ENCODE results near the gene C11orf71.

C11orf71 gene

DNA sequence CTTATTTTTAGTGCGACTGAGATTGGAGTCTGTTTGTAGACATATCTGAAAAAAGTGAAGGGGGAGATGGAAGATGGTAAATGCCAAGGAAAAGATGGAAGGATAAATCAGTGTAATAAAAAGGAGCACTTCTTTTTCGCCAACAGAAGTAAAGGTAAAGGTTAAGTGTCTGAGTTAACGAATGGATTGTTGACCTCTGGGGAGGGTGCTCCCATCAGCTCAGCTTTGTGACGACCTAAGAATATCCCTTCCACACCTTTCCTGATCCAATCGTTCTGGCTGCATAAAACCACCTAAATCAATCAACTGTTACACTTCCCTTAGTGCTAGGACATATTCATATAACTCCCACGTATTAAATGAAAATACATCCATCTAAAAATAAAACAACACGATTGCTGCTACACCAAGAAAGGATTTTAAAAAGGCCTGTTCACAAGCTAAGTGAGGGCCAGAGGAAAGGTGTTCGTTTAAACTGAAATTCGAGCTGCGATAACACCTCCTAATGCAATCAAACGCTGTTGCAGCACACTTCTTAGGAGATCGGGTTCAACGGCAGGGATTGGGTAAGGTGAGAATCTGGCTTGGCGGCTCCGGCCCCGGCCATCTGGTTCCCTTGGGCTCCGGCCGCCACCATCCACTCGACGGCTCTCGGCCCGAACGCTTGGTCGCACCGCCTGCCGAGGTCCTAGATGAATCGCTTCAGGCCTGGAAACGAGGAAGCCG lies 658 bp downstream of the C11orf71 start:
- DNase-seq (ENCODE audit: low read depth): no peak

DNA sequence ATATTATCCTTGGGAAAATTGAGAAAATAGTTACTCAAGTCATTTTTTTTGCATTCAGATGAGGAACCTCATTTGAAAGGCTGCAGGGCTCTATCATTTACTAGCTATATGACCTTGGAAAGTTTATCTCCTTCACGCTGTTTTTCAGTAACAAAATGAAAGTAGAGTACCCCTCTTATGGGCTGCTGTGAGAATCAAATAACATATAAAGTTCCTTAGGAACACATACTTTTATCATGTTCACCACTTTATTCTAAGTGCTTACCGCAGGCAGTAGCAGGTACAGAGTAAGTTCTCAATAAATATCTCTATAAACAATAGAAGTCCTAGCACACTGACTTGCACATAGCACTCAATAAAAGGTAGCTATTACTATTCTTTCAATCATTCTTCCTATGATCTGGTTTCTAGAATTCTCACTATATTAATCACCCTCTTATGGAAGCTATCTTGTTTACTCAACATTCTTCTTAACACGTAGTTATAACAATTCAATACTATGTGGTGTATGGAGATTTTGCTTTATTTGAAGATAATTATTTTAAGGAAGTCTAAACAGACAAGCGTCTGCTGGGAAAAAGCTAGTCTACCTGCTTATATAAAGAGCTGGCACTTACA lies 1.9 kb downstream of the C11orf71 start:
- DNase-seq (ENCODE audit: low read depth): no peak

GRCh38 chr11:114397349-114397982 lies 2.8 kb downstream of the C11orf71 start:
- DNase-seq (ENCODE audit: low read depth): no peak

DNA sequence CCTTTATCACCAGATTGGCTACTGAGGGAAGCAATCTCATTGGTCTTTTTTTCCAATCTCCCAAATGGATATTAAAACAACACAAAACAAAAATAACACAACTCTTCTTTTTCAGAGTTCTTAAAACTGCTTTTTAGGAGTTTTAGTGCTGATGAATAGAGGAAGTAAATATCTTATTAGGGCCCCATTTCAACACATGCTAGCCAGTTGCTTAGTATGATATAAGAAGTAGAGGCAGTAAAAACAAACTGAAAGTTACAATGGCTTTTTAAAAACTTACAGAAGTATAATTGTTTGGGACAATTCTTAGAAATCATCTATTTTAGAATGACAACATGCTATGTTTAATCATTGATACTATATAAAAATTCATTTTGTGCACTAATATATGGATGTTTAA lies 3.4 kb downstream of the C11orf71 start:
- DNase-seq (ENCODE audit: low read depth): no peak

DNA sequence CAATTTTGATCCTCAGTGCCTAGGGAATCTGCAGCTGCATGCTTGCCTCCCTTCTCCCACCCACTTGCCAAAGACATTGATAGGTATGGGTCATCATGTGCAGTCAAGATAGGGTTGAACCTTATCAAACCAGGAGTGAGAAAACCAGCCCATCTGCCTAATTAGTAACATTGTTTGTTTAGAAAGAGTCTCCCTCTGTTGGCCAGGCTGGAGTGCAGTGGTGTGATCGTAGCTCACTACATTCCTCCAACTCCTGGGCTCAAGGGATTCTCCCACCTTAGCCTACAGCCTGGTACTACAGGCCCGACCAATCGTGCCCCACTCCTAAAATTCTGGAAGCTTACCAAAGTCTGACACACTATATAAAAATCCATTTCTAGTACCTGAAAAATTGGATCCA lies 4.6 kb downstream of the C11orf71 start:
- DNase-seq (ENCODE audit: low read depth): no peak

DNA sequence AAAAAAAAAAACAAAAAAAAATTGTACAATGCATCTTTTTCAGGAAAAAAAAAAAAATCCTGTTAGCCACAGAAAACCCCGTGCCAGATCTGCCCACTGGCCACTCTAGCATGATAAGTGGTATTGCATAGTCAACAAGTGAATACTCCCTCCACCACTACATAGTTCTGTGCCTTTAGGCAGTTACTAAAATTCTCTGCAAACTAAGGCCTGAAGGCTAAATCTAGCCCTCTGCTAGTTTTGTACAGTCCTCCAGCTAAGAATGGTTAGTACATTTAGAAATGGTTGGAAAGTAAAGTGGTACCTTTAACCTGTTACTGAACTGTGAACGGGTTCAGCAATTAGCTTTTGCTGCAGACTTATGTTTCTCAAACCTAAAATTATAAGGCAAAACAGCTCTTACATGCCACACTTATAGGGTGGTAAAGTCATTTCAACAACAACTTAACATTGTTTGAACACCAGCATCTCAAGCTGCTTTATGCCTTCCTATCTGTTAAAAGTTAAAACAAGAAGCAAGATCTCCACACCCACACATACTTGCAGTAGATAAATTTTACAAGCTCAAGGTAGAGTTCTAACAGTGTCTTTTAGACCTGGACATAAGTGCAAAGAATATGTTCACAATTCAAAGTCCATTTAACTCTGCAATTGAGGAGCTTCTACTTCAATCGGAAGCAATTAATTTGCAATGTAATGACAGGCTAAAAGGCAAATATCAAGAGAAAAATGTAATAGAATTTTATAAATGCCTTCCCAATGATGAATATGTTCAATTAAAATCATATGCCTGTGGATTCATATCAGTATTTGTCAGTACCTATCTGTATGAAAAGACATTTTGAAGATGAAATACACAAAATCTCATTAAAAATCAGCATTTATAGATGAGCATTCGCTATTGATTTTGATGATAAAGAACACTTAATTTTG lies 7.3 kb downstream of the C11orf71 start:
- no peak for DNase-seq (ENCODE audit: low read depth)

- no peak for DNase-seq (ENCODE audit: low read depth)
Observed at GRCh38 chr11:114386545-114386944, 13.8 kb downstream of the C11orf71 start.

DNA sequence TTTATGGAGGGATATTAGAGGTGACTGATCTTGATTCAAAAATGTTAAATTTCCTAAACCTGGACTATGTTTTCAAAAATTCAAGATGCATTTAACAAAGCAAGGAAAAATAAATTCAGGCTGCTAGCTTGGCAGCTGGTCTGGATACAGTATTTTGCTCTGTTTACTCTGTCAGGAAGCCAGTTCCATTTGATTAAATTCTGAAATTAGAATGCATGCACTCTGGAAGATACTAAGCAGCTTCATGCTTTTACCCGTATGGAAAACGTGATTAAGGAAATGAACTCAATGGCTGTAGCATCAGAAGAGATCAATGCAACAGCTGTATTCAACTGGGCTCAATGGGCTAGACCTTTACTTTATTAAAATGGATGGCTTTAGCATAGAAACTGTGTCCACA lies 14.2 kb downstream of the C11orf71 start:
- no peak for DNase-seq (ENCODE audit: low read depth)

DNA sequence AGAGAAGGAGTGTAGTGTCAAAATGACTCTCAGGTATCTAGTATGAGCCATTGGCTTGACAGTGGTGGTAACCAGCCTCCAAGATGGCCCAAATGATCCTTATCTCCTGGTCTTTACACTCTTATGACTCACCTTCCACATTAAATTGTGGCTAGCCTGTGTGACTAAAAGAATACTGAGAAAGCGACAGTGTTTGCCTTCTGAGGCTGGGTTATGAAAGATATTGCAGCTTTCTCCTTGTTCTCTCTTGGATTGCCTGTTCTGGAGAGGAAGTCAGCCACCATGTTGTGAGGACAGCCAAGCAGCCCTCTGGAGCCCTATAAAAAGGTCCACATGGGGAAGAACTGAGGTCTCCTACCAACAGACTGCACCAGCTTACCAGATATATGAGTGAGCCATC lies 15.8 kb downstream of the C11orf71 start:
- no peak for DNase-seq (ENCODE audit: low read depth)

DNA sequence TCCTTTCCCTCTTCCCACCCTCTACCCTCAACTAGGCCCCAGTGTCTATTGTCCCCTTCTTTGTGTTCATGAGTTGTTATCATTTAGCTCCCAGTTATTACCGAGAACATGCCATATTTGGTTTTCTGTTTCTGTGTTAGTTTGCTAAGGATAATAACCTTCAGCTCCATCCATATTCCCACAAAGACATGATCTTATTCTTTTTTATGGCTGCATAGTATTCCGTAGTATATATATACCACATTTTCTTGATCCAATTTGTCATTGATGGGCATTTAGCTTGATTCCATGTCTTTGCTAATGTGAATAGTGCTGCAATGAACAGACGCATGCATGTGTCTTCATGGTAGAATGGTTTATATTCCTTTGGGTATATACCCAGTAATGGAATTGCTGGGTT lies 17.8 kb downstream of the C11orf71 start:
- DNase-seq (ENCODE audit: low read depth): no peak

DNA sequence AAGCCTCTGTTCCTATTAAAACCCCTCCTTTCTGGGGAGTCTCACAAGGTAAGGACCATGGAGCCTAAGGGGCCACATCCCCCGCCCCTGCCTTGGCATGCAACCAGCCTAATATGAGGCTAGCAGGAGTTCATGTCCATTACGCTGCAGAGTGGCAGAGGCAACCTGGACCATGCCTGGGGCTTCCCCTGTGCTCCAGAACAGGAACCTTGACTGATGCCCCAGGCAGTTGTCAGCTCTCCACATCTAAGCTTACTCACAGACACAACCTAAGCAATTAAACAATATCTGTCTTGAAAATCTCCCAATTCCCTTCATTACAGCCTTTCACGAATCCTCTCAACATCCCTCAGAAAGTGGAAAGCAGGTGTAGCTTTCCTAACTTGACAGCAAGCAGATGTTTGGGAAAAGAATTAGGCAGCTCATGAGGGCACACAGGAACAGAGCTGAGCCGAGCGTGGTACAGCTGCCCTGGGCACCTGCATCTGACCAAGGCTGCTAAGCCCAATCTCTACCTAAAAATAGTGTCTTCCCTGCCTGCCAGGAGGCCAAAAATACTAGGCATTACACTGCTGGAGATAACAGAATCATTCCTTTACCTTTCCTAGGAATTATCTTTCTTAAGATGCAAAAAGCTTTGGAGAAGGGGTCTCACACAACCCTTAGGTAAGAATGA lies 20.8 kb downstream of the C11orf71 start:
- no peak for DNase-seq (ENCODE audit: low read depth)

- DNase-seq (ENCODE audit: low read depth): no peak
Observed at GRCh38 chr11:114377612-114378267, 22.6 kb downstream of the C11orf71 start.

GRCh38 chr11:114375052-114375451 lies 25.3 kb downstream of the C11orf71 start:
- DNase-seq (ENCODE audit: low read depth): no peak

GRCh38 chr11:114368918-114369680 lies 31.2 kb downstream of the C11orf71 start:
- DNase-seq (ENCODE audit: low read depth): no peak

DNA sequence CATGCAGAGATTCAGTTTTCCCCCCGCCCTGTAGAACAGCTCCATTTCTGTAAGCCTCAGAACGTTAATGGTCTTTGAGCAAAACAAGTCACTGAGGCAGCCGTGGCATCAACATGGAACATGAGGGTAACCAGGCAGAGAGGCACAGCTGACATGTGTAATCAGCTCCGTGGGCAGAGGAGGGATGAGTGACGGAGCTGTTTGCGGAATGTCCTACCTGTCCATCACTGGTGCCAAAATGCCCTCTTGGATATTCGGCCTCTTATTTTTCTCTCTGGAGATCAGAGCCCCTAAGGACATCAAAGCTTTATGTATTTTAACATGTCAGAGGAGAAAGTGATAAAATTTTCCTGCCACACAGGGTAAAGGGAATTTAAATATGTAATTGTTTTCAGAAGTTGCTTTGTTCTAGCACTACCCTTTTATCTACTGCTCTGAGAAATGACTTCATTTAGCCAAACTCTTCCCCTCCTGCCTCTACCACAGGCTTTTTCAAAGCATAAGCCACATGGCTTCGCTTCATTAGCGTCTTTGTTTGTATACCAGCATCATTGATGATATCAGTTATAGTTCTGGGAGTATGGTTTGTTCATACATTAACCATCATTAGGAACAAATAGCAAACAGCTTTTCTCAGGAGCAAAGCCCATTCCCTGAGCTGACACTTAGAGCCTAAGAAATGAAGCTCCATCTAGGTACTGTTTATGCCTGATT lies 32.9 kb downstream of the C11orf71 start:
- DNase-seq (ENCODE audit: low read depth): no peak

DNA sequence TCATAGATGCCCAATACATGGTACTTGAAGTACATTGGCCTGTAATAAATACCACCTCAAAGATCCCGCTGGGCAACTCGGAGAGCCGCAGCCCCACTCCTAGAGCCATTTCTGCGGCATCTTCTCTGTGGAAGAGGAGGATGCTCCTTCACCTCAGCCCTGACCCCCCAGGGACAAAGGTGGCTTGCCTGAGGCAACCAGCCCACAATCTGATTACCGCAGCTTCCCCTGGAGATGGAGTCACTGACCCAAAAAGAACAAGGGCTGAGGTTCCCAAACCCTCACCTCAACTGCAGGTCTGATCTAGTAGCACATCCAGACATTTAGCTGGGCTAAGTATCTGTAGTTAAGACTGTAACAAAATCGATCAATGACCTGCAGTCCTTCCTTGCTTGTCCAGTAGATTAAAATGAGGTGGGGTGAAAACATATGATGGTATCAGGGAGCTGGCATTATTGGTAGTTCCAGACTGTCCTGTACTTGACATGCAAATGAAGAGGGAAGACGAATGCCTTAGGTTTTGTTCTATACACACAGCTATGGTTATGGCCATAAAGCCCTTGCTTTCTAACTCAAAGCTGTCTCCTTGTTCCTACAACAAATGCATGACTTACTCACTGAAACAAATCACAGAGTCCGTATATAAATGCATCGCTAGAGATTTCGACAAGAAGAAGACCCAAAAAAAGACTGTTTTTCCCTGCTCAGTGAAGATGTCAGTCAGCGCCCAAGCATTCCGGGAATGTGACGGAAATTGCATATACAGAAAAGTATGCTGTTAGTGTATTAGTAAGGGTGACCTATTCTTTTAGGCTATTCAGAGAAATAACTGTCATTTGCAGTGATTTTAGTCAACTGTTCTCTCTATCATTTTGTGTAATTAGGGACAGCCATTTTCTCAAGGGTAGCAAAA lies 33.7 kb downstream of the C11orf71 start:
- DNase-seq (ENCODE audit: low read depth): no peak

DNA sequence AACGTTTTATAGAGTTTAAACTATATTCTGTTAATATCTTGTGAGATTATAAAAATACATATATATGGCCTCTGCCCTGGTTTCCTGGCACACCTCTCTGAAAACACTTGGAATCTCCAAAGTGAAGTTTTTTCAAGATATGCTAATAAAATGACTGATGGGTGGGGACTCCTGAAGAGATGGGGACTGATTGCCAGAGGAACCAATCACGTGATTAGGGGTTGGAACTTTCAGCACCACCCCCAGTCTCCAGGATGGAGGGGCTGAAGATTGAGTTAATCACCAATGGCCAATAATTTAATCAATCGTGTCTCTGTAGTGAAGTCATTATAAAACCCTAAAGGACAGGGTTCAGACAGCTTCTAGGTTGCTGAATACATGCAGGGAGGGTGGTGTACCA lies 37.4 kb downstream of the C11orf71 start:
- DNase-seq (ENCODE audit: low read depth): no peak

DNA sequence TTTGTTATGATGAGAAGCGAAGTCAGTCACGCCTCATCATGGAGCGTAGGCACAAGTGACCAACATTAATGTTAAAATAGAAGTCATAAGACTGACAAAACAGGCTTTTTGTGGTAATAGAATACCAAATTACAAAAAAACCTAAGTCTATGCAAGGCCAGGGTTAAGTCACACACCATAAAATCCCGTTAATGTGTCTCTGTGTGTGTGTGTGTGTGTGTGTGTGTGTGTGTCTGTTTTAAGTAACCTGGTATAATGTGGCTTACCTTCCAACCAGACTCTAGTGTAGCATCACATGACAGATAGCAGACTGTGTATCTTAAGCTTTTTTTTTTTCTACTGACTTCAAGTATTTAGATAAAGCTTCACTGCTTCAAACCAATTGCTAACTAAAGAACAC lies 38.0 kb downstream of the C11orf71 start:
- no peak for DNase-seq (ENCODE audit: low read depth)

GRCh38 chr11:114359342-114359741 lies 41.0 kb downstream of the C11orf71 start:
- no peak for DNase-seq (ENCODE audit: low read depth)

Measured in stimulated activated CD8-positive, alpha-beta memory T cell treated with anti-CD3 and anti-CD28 coated beads, Interleukin-4, amount 100 ng/mL, for 24 hours (primary cell).